OCI-LY1 (cell line): ENCODE data around the gene NR2C2.

Source experiments
- H2AFZ ChIP-seq: fragments of 200-600 bp; sonication (generic), shearing (Covaris generic); 2 replicates; pipeline ENCODE4 v1.6.0; 2014; ENCODE audit warnings: antibody characterized with exemption, mild to moderate bottlenecking, low read length
- H3F3A ChIP-seq: fragments of 200-600 bp; sonication (generic), shearing (Covaris generic); 2 replicates; pipeline ENCODE4 v1.6.0; 2014; ENCODE audit warnings: mild to moderate bottlenecking, antibody characterized with exemption, low read length, moderate library complexity; ENCODE audit not compliant: insufficient read depth
- H3K27ac ChIP-seq: fragments of 200-600 bp; sonication (generic); 2 replicates; pipeline ENCODE4 v1.5.1; 2014; ENCODE audit warnings: low read length, mixed run types, mild to moderate bottlenecking, low read depth; ENCODE audit not compliant: poor library complexity, severe bottlenecking
- H3K27me3 ChIP-seq: fragments of 200-600 bp; sonication (generic); 2 replicates; pipeline ENCODE4 v1.6.0; 2014; ENCODE audit warnings: antibody characterized with exemption, mild to moderate bottlenecking, low read length, moderate library complexity; ENCODE audit not compliant: insufficient read depth
- H3K36me3 ChIP-seq: fragments of 200-600 bp; sonication (generic); 2 replicates; pipeline ENCODE4 v1.6.1; 2014; ENCODE audit warnings: mild to moderate bottlenecking, antibody characterized with exemption, low read length, moderate library complexity, mixed read lengths; ENCODE audit not compliant: insufficient read depth
- H3K4me1 ChIP-seq: fragments of 200-600 bp; sonication (generic); 2 replicates; pipeline ENCODE4 v1.5.1; 2014; ENCODE audit warnings: mild to moderate bottlenecking, low read length, moderate library complexity; ENCODE audit not compliant: insufficient read depth, severe bottlenecking
- H3K4me2 ChIP-seq: fragments of 200-600 bp; sonication (generic), shearing (Covaris generic); 2 replicates; pipeline ENCODE4 v1.6.1; 2014; ENCODE audit warnings: low read length
- H3K4me3 ChIP-seq: fragments of 200-600 bp; sonication (generic); 2 replicates; pipeline ENCODE4 v1.5.1; 2014; ENCODE audit warnings: low read length, low read depth, mild to moderate bottlenecking, mixed read lengths; ENCODE audit not compliant: poor library complexity, severe bottlenecking
- H3K79me2 ChIP-seq: fragments of 200-600 bp; shearing (Covaris generic); 2 replicates; pipeline ENCODE4 v1.6.1; 2016; ENCODE audit warnings: mixed run types, low read length, mixed read lengths; ENCODE audit not compliant: insufficient read depth
- H3K9ac ChIP-seq: fragments of 200-600 bp; sonication (generic), shearing (Covaris generic); 2 replicates; pipeline ENCODE4 v1.6.1; 2014; ENCODE audit warnings: mild to moderate bottlenecking, low read length, mixed read lengths
- H3K9me2 ChIP-seq: fragments of 200-600 bp; sonication (generic), shearing (Covaris generic); 2 replicates; pipeline ENCODE4 v1.6.1; 2014; ENCODE audit warnings: low read depth, mild to moderate bottlenecking, low read length, mixed read lengths
- H3K9me3 ChIP-seq: fragments of 200-600 bp; shearing (Covaris generic); 2 replicates; pipeline ENCODE4 v1.6.1; 2014; ENCODE audit warnings: low read length, mixed read lengths
- H4K20me1 ChIP-seq: fragments of 200-600 bp; sonication (generic), shearing (Covaris generic); 2 replicates; pipeline ENCODE4 v1.6.0; 2016; ENCODE audit warnings: mild to moderate bottlenecking, low read length; ENCODE audit not compliant: insufficient read depth
- EZH2 ChIP-seq: fragments of 200-600 bp; sonication (generic), shearing (Covaris generic); IDR thresholded peaks from 2 replicates; pipeline ENCODE4 v1.8.0; 2017; ENCODE audit warnings: borderline replicate concordance, mixed run types, mild to moderate bottlenecking, antibody characterized with exemption, low read length, moderate library complexity, mixed read lengths
- TF ChIP-seq, protein P1 (sequence below): fragments of 200-600 bp; sonication (generic), shearing (Covaris generic); IDR thresholded peaks from 2 replicates; pipeline ENCODE4 v1.5.1; 2017; ENCODE audit warnings: mild to moderate bottlenecking, antibody characterized with exemption, low read length, moderate library complexity, mixed read lengths

The NR2C2 gene

GRCh38 chr3:14905055-14905657, 42.2 kb upstream of the NR2C2 start:
- no peaks in the 10 kb centered on the region for H3F3A ChIP-seq
- H3K9me3 ChIP-seq = peaks cover 9% of the 10 kb centered on the region
- no peaks in the 10 kb centered on the region for H3K79me2 ChIP-seq
- no peak overlapping the region for H3K27ac ChIP-seq
- H3K36me3 ChIP-seq = no peaks in the 10 kb centered on the region; the same call in 1 of the 2 replicates
- H4K20me1 ChIP-seq = no peaks in the 10 kb centered on the region
- no peak overlapping the region for H3K4me3 ChIP-seq
- H3K4me1 ChIP-seq = no peaks in the 10 kb centered on the region
- TF ChIP-seq, protein P1, sequence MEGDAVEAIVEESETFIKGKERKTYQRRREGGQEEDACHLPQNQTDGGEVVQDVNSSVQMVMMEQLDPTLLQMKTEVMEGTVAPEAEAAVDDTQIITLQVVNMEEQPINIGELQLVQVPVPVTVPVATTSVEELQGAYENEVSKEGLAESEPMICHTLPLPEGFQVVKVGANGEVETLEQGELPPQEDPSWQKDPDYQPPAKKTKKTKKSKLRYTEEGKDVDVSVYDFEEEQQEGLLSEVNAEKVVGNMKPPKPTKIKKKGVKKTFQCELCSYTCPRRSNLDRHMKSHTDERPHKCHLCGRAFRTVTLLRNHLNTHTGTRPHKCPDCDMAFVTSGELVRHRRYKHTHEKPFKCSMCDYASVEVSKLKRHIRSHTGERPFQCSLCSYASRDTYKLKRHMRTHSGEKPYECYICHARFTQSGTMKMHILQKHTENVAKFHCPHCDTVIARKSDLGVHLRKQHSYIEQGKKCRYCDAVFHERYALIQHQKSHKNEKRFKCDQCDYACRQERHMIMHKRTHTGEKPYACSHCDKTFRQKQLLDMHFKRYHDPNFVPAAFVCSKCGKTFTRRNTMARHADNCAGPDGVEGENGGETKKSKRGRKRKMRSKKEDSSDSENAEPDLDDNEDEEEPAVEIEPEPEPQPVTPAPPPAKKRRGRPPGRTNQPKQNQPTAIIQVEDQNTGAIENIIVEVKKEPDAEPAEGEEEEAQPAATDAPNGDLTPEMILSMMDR = no peak
- no peak for TF ChIP-seq EZH2
- no peaks in the 10 kb centered on the region for H3K9me2 ChIP-seq
- H3K9ac ChIP-seq = no peak overlapping the region
- no peak overlapping the region for H3K4me2 ChIP-seq
- H2AFZ ChIP-seq = no peak overlapping the region
- H3K27me3 ChIP-seq = peaks cover 7% of the 10 kb centered on the region; the same call in 1 of the 2 replicates

- Histone ChIP-seq H3K9me2 (no peaks in the 10 kb centered on the region), H3K9ac (no peak overlapping the region), H3K4me3 (no peak overlapping the region), H2AFZ (no peak overlapping the region), H3K36me3 (no peaks in the 10 kb centered on the region; the same call in 1 of the 2 replicates), H3K79me2 (no peaks in the 10 kb centered on the region), H3F3A (no peaks in the 10 kb centered on the region), H4K20me1 (no peaks in the 10 kb centered on the region), H3K27ac (no peak overlapping the region), H3K4me2 (no peak overlapping the region), H3K27me3 (peaks cover 7% of the 10 kb centered on the region; the same call in 1 of the 2 replicates), H3K4me1 (no peaks in the 10 kb centered on the region), H3K9me3 (peaks cover 9% of the 10 kb centered on the region)
- TF ChIP-seq, protein P1 = no peak
- no peak for TF ChIP-seq EZH2
Observed at GRCh38 chr3:14906355-14906971, 40.9 kb upstream of the NR2C2 start.

DNA sequence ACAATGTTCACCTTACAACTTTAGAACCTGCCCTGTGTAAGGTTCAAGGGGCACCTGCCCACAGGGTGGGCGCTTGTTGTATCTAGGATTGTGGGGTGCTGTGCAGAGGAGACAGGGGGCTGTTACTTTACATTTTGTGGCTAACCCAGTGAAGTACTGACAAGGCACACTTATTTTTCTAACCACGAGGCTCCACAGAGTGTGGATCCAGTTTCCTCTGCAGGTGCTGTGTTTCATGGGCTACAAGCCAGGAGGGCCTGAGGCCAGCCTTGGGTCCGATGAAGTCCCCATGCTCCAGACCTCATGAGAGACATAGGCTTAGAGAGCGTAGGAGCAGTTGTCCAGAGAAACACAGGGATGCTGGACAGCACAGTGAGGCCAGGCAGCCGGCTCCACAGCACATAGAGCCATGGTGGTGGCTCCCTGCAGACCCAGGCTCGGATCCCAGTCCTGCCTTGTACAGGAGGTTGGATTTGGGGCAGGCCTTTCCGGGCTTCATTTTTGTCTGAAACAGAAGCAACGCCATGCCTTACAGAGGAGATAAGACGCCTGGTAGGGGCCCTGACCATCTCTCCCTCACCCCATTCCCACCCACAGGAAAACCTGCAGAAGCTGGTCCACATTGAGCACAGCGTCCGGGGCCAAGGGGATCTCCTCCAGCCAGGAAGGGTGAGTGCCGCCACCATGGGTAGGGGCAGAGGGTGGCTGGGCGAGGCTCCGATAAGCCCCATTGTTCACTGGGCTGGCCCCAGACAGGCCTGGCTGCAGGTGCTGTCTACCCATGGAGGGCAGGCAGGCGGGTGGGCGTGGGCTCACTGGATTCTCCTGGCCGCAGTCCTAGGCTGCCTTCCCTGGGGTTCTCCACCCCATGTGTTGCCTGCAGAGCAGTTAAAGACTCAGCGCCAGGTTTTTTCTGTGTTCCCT, 40.1 kb upstream of the NR2C2 start:
- Histone ChIP-seq H4K20me1 (no peaks in the 10 kb centered on the region), H3K79me2 (no peaks in the 10 kb centered on the region), H3K4me1 (no peaks in the 10 kb centered on the region), H3K4me2 (no peak overlapping the region), H3K4me3 (no peak overlapping the region), H3K27ac (no peak overlapping the region), H3K9me2 (no peaks in the 10 kb centered on the region), H3F3A (no peaks in the 10 kb centered on the region), H3K9me3 (peaks cover 9% of the 10 kb centered on the region), H3K27me3 (peaks cover 7% of the 10 kb centered on the region; the same call in 1 of the 2 replicates), H2AFZ (no peak overlapping the region), H3K36me3 (no peaks in the 10 kb centered on the region; the same call in 1 of the 2 replicates), H3K9ac (no peak overlapping the region)
- no peak for TF ChIP-seq EZH2
- TF ChIP-seq, protein P1 = no peak
